Esophagus squamous epithelium (tissue), 4 donors: ENCODE data around the gene FSIP2.

Experiments used
- POLR2A ChIP-seq, 4 donors: fragments of 450-650 bp; IDR thresholded peaks; one replicate each; pipeline ENCODE4 v1.6.1; 2017; ENCODE audit warnings: antibody characterized with exemption in 4 of 4, mild to moderate bottlenecking in 4 of 4, moderate library complexity in 3 of 4
- TF ChIP-seq, protein P1 (sequence below), 6 experiments: fragments of 450-650 bp in 4 of 6; fragments of 200-600 bp in 2 of 6; sonication (generic) in 2 of 6; IDR thresholded peaks; one replicate each; pipeline ENCODE4 v1.5.1; 2016 to 2019; ENCODE audit warnings: antibody characterized with exemption in 6 of 6, mild to moderate bottlenecking in 4 of 6, moderate library complexity in 4 of 6

DNA sequence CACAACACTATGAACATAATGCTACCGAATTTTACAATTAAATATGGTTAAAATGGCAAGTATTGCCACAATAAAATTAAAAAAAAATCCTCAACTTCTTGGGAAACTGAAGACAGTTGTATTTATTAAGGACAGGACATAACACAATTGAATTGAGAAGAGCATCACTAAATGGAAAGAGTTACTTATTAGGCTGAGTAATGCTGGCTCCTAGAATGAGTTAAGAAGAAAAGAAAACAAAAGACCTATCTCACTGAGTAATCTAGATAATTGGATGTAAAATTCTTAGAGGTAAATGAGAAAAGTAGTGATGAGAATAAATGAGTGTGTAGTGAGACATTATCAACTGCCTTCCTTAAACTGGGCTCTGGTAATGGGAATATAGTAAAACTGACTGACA, 121.7 kb downstream of the FSIP2 start:
- TF ChIP-seq, protein P1, sequence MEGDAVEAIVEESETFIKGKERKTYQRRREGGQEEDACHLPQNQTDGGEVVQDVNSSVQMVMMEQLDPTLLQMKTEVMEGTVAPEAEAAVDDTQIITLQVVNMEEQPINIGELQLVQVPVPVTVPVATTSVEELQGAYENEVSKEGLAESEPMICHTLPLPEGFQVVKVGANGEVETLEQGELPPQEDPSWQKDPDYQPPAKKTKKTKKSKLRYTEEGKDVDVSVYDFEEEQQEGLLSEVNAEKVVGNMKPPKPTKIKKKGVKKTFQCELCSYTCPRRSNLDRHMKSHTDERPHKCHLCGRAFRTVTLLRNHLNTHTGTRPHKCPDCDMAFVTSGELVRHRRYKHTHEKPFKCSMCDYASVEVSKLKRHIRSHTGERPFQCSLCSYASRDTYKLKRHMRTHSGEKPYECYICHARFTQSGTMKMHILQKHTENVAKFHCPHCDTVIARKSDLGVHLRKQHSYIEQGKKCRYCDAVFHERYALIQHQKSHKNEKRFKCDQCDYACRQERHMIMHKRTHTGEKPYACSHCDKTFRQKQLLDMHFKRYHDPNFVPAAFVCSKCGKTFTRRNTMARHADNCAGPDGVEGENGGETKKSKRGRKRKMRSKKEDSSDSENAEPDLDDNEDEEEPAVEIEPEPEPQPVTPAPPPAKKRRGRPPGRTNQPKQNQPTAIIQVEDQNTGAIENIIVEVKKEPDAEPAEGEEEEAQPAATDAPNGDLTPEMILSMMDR (IDR thresholded peaks at IDR 0.05): no peak
- no peak for TF ChIP-seq POLR2A (IDR thresholded peaks at IDR 0.05)
